ENCODE data around the gene RILP.

GRCh38 chr17:1638171-1638590 is 11.5 kb downstream of the RILP start:
- TF ChIP-seq CTCF (IDR thresholded peaks at IDR 0.05) (no peak), POLR2A (IDR thresholded peaks at IDR 0.05) (no peak)

Data from uterus (tissue), 2 donors.